Ovary (tissue), 1 donor: Measurements from ENCODE around the gene LGALS9B.
"Not testable (repeated sequence)": the region's sequence is repeated elsewhere in the genome, so short reads cannot be mapped to it uniquely, and the experiment has no call there.

ENCODE experiments used
- EP300 ChIP-seq: sonication (generic); formaldehyde crosslinking; IDR thresholded peaks from one replicate; pipeline ENCODE4 v1.6.1; 2017; ENCODE audit warnings: antibody characterized with exemption
- POLR2A ChIP-seq: fragments of 450-650 bp; IDR thresholded peaks from one replicate; pipeline ENCODE4 v1.6.1; 2017; ENCODE audit warnings: antibody characterized with exemption, mild to moderate bottlenecking, moderate library complexity

- not testable (repeated sequence) for TF ChIP-seq EP300, POLR2A
Observed at GRCh38 chr17:20466999-20467398, 340 bp downstream of the LGALS9B start.
